A673 (cell line): Measurements from ENCODE around the gene GABRB1. TPM values are rescaled to one million over a fixed set of nuclear protein-coding genes. Genes with fewer than 3 reads are reported as not detected.
A peak's percentile ranks its signal among the peaks of the same experiment; 100 is the strongest.

ENCODE experiments used
- BruUV-seq: library from RNA; stranded (reverse); fragments of 400-500 nt; replicated peaks from 2 replicates; lab custom pipeline; 2021; lab: Mats Ljungman, UMichigan
- CTCF ChIA-PET: fragments of 300-600 bp; sonication (Branson Sonifier 250); formaldehyde crosslinking; loops from one replicate; lab custom pipeline; 2022; ENCODE audit warnings: antibody characterized with exemption; lab: Charles Lee
- POLR2A ChIA-PET: fragments of 300-600 bp; sonication (Branson Sonifier 250); formaldehyde crosslinking; loops from one replicate; lab custom pipeline; 2022; ENCODE audit warnings: antibody characterized with exemption; ENCODE audit not compliant: low non-redundant PET; lab: Charles Lee
- DNase-seq: peaks from one replicate; pipeline ENCODE4 v3.0.0-alpha.2; 2015; ENCODE audit warnings: low spot score
- H3K27ac ChIP-seq: fragments of 200-600 bp; sonication (generic); 2 replicates; pipeline ENCODE4 v1.5.1; 2016; ENCODE audit warnings: mixed run types, low read depth, mild to moderate bottlenecking, mixed read lengths, antibody characterized with exemption, low read length; ENCODE audit not compliant: poor library complexity, severe bottlenecking
- H3K27me3 ChIP-seq: fragments of 200-600 bp; sonication (generic); replicated peaks from 2 replicates; pipeline ENCODE4 v1.6.1; 2017; ENCODE audit warnings: mixed run types, low read depth, mild to moderate bottlenecking, mixed read lengths, antibody characterized with exemption, low read length; ENCODE audit not compliant: insufficient read depth, poor library complexity
- H3K36me3 ChIP-seq: fragments of 200-600 bp; sonication (generic); 2 replicates; pipeline ENCODE4 v1.6.1; 2016; ENCODE audit warnings: mixed run types, mild to moderate bottlenecking, mixed read lengths, antibody characterized with exemption, low read length; ENCODE audit not compliant: insufficient read depth, poor library complexity, severe bottlenecking
- H3K4me1 ChIP-seq: fragments of 200-600 bp; sonication (generic); 2 replicates; pipeline ENCODE4 v1.6.1; 2017; ENCODE audit warnings: mixed run types, mild to moderate bottlenecking, mixed read lengths, antibody characterized with exemption, low read length; ENCODE audit not compliant: insufficient read depth, poor library complexity, severe bottlenecking
- H3K4me3 ChIP-seq: fragments of 200-600 bp; sonication (generic); 2 replicates; pipeline ENCODE4 v1.5.1; 2016; ENCODE audit warnings: low read depth, mixed run types, mild to moderate bottlenecking, mixed read lengths, low read length; ENCODE audit not compliant: poor library complexity, severe bottlenecking
- H3K9me3 ChIP-seq: fragments of 200-600 bp; sonication (generic); 2 replicates; pipeline ENCODE4 v1.6.1; 2016; ENCODE audit warnings: mixed run types, low read depth, mild to moderate bottlenecking, mixed read lengths, antibody characterized with exemption, low read length; ENCODE audit not compliant: poor library complexity, severe bottlenecking
- EZH2 ChIP-seq: fragments of 200-600 bp; sonication (generic); IDR thresholded peaks from 2 replicates; pipeline ENCODE4 v1.6.1; 2017; ENCODE audit warnings: borderline replicate concordance, low read depth, mild to moderate bottlenecking, mixed read lengths, antibody characterized with exemption, low read length; ENCODE audit not compliant: poor library complexity, severe bottlenecking
- intact Hi-C: fragments of 100-400 bp; cut with micrococcal nuclease; formaldehyde crosslinking; loops from one replicate; pipeline ENCODE4 v1.10.0; 2022; ENCODE audit not compliant: unreplicated experiment
- total RNA-seq: library from RNA; stranded (reverse); gene quantifications from 2 replicates; pipeline ENCODE4 v1.2.3, GENCODE V29; 2021
- TF ChIP-seq, protein P1 (sequence below): fragments of 300-800, 200-600 bp; sonication (generic); conservative IDR thresholded peaks from 2 replicates; pipeline ENCODE4 v1.5.1; 2017; ENCODE audit warnings: low read depth, mild to moderate bottlenecking, antibody characterized with exemption, low read length, moderate library complexity, mixed read lengths

Gene GABRB1
- total RNA-seq, 1 experiment from 2014 or later = 1.0 TPM

GRCh38 chr4:47167081-47168035, 136.0 kb downstream of the GABRB1 start:
- Histone ChIP-seq H3K27ac (no peak overlapping the region), H3K36me3 (no peaks in the 10 kb centered on the region), H3K4me1 (no peaks in the 10 kb centered on the region), H3K4me3 (no peak overlapping the region), H3K9me3 (no peaks in the 10 kb centered on the region), H3K27me3 (no peaks in the 10 kb centered on the region)
- BruUV-seq = no TSS peak
- CTCF ChIA-PET = no interaction called here
- POLR2A ChIA-PET = no interaction called here
- intact Hi-C loops = no loop called here
- peak; percentile 14 for DNase-seq
- no peak for TF ChIP-seq EZH2
- TF ChIP-seq, protein P1, sequence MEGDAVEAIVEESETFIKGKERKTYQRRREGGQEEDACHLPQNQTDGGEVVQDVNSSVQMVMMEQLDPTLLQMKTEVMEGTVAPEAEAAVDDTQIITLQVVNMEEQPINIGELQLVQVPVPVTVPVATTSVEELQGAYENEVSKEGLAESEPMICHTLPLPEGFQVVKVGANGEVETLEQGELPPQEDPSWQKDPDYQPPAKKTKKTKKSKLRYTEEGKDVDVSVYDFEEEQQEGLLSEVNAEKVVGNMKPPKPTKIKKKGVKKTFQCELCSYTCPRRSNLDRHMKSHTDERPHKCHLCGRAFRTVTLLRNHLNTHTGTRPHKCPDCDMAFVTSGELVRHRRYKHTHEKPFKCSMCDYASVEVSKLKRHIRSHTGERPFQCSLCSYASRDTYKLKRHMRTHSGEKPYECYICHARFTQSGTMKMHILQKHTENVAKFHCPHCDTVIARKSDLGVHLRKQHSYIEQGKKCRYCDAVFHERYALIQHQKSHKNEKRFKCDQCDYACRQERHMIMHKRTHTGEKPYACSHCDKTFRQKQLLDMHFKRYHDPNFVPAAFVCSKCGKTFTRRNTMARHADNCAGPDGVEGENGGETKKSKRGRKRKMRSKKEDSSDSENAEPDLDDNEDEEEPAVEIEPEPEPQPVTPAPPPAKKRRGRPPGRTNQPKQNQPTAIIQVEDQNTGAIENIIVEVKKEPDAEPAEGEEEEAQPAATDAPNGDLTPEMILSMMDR = no peak

DNA sequence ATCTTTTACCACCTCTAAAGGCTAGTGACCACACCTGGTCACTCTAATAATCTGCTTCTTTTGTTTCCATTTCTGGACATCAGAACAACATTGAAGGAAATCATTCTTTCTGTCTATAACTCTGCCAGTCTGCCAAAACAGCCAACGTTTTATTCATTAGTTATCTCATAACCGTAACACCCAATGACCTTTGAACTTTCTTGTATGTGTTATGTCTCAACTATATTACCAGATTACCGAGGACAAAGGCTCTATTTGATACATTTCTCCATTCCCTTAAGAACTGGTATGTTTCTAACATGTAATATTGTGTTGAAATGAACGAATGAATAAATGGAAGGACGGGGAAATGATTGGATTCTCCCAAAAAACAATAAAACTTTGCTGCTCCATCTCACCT, 152.7 kb downstream of the GABRB1 start:
- CTCF ChIA-PET = no interaction called here

DNA sequence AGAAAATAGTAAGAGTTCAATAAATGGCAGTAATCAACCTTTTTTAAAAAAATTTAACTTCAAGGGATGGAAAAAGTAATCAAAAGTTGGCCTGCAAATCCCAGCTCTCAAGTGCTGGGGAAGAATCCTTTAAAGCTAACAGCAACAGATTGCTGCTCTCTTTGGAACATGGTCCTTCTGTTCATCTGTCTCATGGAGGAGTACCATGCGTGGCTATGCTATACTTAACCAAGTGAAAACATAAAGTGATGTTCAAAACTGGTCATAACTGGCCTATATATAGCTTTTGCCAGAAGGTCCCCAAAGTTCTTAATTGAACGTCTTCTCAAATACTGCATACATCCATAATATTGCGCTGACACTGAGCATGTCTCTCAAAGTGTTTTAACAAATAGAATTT, 154.4 kb downstream of the GABRB1 start:
- no peaks in the 10 kb centered on the region for H3K4me1 ChIP-seq
- intact Hi-C loops = no loop called here
- ChIA-PET POLR2A (no interaction called here), CTCF (no interaction called here)
- BruUV-seq = no TSS peak
- no peak overlapping the region for H3K4me3 ChIP-seq
- no peak for DNase-seq
- no peaks in the 10 kb centered on the region for H3K9me3 ChIP-seq
- no peaks in the 10 kb centered on the region for H3K36me3 ChIP-seq
- TF ChIP-seq EZH2 = no peak
- TF ChIP-seq, protein P1 = no peak
- no peak overlapping the region for H3K27ac ChIP-seq
- peaks cover 3% of the 10 kb centered on the region for H3K27me3 ChIP-seq

More for the DNA sequence above, 152.7 kb downstream of the GABRB1 start:
- no peaks in the 10 kb centered on the region for H3K36me3 ChIP-seq
- intact Hi-C loops = no loop called here
- H3K9me3 ChIP-seq = no peaks in the 10 kb centered on the region
- H3K4me3 ChIP-seq = no peak overlapping the region
- DNase-seq = no peak
- H3K27me3 ChIP-seq = peaks cover 3% of the 10 kb centered on the region
- H3K4me1 ChIP-seq = no peaks in the 10 kb centered on the region
- no peak overlapping the region for H3K27ac ChIP-seq
- TF ChIP-seq, protein P1 = no peak
- TF ChIP-seq EZH2 = no peak
- BruUV-seq = no TSS peak
- POLR2A ChIA-PET = no interaction called here
